Heart left ventricle (tissue), 13 donors: ENCODE measurements around the gene SLC26A4.

Experiments
- CTCF ChIP-seq, 12 donors: fragments of 200-600 bp; sonication (generic) in 4 of 12; IDR thresholded peaks; one replicate each; pipeline versions ENCODE4 v1.5.0 to v1.8.0; 2018 to 2022; ENCODE audit warnings: antibody characterized with exemption in 12 of 12, mild to moderate bottlenecking in 5 of 12
- POLR2A ChIP-seq, 2 donors: fragments of 450-650 bp; IDR thresholded peaks; one replicate each; pipeline ENCODE4 v1.6.1; 2017; ENCODE audit warnings: antibody characterized with exemption in 2 of 2, mild to moderate bottlenecking in 2 of 2, moderate library complexity in 2 of 2
- donor health status: ischemic (EF 13 %, LVEDD 7.1; RV severe dilation, severe dysfunction).
- donor health status: DM: no; HTN: yes; CAD: no.
- donor health status: DM: no; HTN: no; CAD: no.
- donor health status: ischemic (EF 25% LVEDD 6.9; RV normal size, moderate dysfunction).
- donor health status: ischemic (EF 25% LVEDD 5.7; RV mildly dilated, moderate dysfunction).
- donor health status: ischemic (EF 35%, LVEDD 5.7; RV mildly dilated, moderate dysfunction).
- donor health status: nonischemic (EF 11% LVEDD 7.7; RV severe dilation, severe dysfunction).
- donor health status: DM: yes; HTN: yes; CAD: no.
- donor health status: PGD.
- donor health status: ischemic (EF 29% LVEDD 5.4; RV normal size, mild dysfunction).
- donor health status: nonischemic (EF 23%, LVEDD 6.1; RV moderate dilation, normal function).

- TF ChIP-seq CTCF (IDR thresholded peaks at IDR 0.05): no peak
- TF ChIP-seq POLR2A (IDR thresholded peaks at IDR 0.05): no peak
Observed at GRCh38 chr7:107715531-107715930, 54.9 kb downstream of the SLC26A4 start.
